Ovary (tissue), 3 donors: Measurements from ENCODE around the gene HOXB3.

Experiments
- EP300 ChIP-seq: sonication (generic); formaldehyde crosslinking; IDR thresholded peaks from one replicate; pipeline ENCODE4 v1.6.1; 2017; ENCODE audit warnings: antibody characterized with exemption
- POLR2A ChIP-seq: fragments of 450-650 bp; IDR thresholded peaks from one replicate; pipeline ENCODE4 v1.6.1; 2017; ENCODE audit warnings: antibody characterized with exemption, mild to moderate bottlenecking, moderate library complexity
- TF ChIP-seq, protein P1 (sequence below), 3 donors: fragments of 450-650 bp in 2 of 3; fragments of 200-600 bp in 1 of 3; IDR thresholded peaks; one replicate each; pipeline versions ENCODE4 v1.5.1 to v1.8.0; 2016 to 2022; ENCODE audit warnings: antibody characterized with exemption in 3 of 3, mild to moderate bottlenecking in 1 of 3
- donor health status: DM: no; HTN: no; CAD: no.

DNA sequence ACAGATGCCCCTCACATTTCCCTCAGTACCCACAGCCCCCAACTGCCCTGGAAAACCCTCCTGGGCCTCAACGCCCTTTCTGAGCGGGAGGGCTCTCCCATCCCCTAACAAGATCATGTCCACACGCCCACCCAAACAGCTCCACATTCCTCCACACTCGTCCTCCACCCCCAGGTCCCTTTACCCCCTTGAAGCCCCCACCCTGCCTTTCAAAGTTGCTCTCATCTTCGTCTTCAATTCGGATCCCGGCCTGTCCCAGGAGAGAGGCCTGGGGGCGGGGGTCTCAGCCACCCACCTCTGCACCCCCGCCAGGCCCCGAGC lies 26.2 kb downstream of the HOXB3 start:
- TF ChIP-seq, protein P1, sequence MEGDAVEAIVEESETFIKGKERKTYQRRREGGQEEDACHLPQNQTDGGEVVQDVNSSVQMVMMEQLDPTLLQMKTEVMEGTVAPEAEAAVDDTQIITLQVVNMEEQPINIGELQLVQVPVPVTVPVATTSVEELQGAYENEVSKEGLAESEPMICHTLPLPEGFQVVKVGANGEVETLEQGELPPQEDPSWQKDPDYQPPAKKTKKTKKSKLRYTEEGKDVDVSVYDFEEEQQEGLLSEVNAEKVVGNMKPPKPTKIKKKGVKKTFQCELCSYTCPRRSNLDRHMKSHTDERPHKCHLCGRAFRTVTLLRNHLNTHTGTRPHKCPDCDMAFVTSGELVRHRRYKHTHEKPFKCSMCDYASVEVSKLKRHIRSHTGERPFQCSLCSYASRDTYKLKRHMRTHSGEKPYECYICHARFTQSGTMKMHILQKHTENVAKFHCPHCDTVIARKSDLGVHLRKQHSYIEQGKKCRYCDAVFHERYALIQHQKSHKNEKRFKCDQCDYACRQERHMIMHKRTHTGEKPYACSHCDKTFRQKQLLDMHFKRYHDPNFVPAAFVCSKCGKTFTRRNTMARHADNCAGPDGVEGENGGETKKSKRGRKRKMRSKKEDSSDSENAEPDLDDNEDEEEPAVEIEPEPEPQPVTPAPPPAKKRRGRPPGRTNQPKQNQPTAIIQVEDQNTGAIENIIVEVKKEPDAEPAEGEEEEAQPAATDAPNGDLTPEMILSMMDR (IDR thresholded peaks at IDR 0.05): no peak
- TF ChIP-seq EP300 (no peak), POLR2A (no peak)
